GM18870 (cell line): ENCODE data around the gene ANTKMT.

Experiments
- ATAC-seq: cut with Tn5 transposase; IDR thresholded peaks from one replicate; pipeline ENCODE4 v1.9.1; 2021; ENCODE audit warnings: moderate library complexity; ENCODE audit not compliant: unreplicated experiment

Gene ANTKMT

GRCh38 chr16:761625-762513 lies 40.9 kb downstream of the ANTKMT start:
- ATAC-seq = no peak

- ATAC-seq = no peak
Observed at GRCh38 chr16:762595-763268, 41.8 kb downstream of the ANTKMT start.

GRCh38 chr16:763369-764183 lies 42.6 kb downstream of the ANTKMT start:
- ATAC-seq = no peak

- no peak for ATAC-seq
Observed at GRCh38 chr16:764184-764750, 43.3 kb downstream of the ANTKMT start.

GRCh38 chr16:764848-765487 lies 44.0 kb downstream of the ANTKMT start:
- no peak for ATAC-seq

- no peak for ATAC-seq
Observed at GRCh38 chr16:765488-765865, 44.5 kb downstream of the ANTKMT start.

GRCh38 chr16:766008-766819 lies 45.3 kb downstream of the ANTKMT start:
- no peak for ATAC-seq

GRCh38 chr16:766820-767640 lies 46.1 kb downstream of the ANTKMT start:
- no peak for ATAC-seq

- ATAC-seq = no peak
Observed at GRCh38 chr16:767743-768235, 46.8 kb downstream of the ANTKMT start.

- no peak for ATAC-seq
Observed at GRCh38 chr16:768428-768827, 47.5 kb downstream of the ANTKMT start.

GRCh38 chr16:769184-769784 lies 48.3 kb downstream of the ANTKMT start:
- ATAC-seq = no peak

- ATAC-seq = no peak
Observed at GRCh38 chr16:769934-770333, 49.0 kb downstream of the ANTKMT start.

- no peak for ATAC-seq
Observed at GRCh38 chr16:770411-770810, 49.5 kb downstream of the ANTKMT start.
